PFSK-1 (cell line): ENCODE data around the gene AGO1. TPM values are rescaled to one million over a fixed set of nuclear protein-coding genes. Genes with fewer than 3 reads are reported as not detected.

Experiments used
- FOXP2 ChIP-seq: optimal IDR thresholded peaks from 2 replicates; pipeline ENCODE3; 2011; ENCODE audit warnings: borderline replicate concordance, control low read depth, inconsistent platforms; ENCODE audit not compliant: insufficient read depth; ENCODE audit errors: extremely low read length, extremely low read depth
- POLR2AphosphoS5 ChIP-seq: IDR thresholded peaks from 2 replicates; pipeline ENCODE4 v1.6.1; 2012; ENCODE audit warnings: low read depth, mild to moderate bottlenecking, control low read depth, low read length, moderate library complexity
- REST ChIP-seq, 2 experiments: IDR thresholded peaks; 2 replicates each; pipeline versions ENCODE4 v1.6.1 to v1.8.0; 2011 to 2012; ENCODE audit warnings: low read depth in 2 of 2, low read length in 2 of 2, control low read depth in 1 of 2, inconsistent platforms in 1 of 2, mild to moderate bottlenecking in 1 of 2, moderate library complexity in 1 of 2; ENCODE audit not compliant: insufficient read depth in 1 of 2
- SIN3A ChIP-seq: IDR thresholded peaks from 2 replicates; pipeline ENCODE4 v1.6.1; 2012; ENCODE audit warnings: mild to moderate bottlenecking, low read length, moderate library complexity, borderline replicate concordance; ENCODE audit not compliant: insufficient read depth
- TAF1 ChIP-seq: IDR thresholded peaks from 2 replicates; pipeline ENCODE4 v1.6.1; 2012; ENCODE audit warnings: low read length, control low read depth, borderline replicate concordance; ENCODE audit not compliant: insufficient read depth
- polyA plus RNA-seq: library from polyadenylated mRNA; unstranded; fragments of >200 nt; gene quantifications from one replicate; pipeline ENCODE4 v1.2.1, GENCODE V29; 2012; ENCODE audit warnings: low read depth, missing spikeins; ENCODE audit not compliant: insufficient read length

The AGO1 gene
- polyA plus RNA-seq = 6.9 TPM

- TF ChIP-seq FOXP2 (peak; percentile 92), POLR2AphosphoS5 (peak; percentile 71; the same call in 1 of the 2 replicates), SIN3A (0 out of 2 replicates have a peak, but pooled peaks have one; percentile 23), REST (IDR thresholded peaks at IDR 0.05; ENCODE audit: insufficient read depth in 1 of 2, low read depth in 2 of 2, low read length in 2 of 2) (no peak; a peak in 1 of 4 replicates)
Measured at GRCh38 chr1:35882945-35883634, at the start of gene AGO1. Gene AGO1, plus strand, starts transcription at chr1:35883209. Its CDS starts 213 bp downstream, at chr1:35883422.

GRCh38 chr1:35833395-35833794 lies 49.6 kb upstream of the AGO1 start:
- no peak for TF ChIP-seq SIN3A
- TF ChIP-seq TAF1 = no peak
- TF ChIP-seq FOXP2 = no peak
- TF ChIP-seq REST (IDR thresholded peaks at IDR 0.05; ENCODE audit: insufficient read depth in 1 of 2, low read depth in 2 of 2, low read length in 2 of 2) = no peak
- TF ChIP-seq POLR2AphosphoS5 = no peak

- no peak for TF ChIP-seq REST (IDR thresholded peaks at IDR 0.05; ENCODE audit: insufficient read depth in 1 of 2, low read depth in 2 of 2, low read length in 2 of 2)
Measured at GRCh38 chr1:35834218-35834617, 48.8 kb upstream of the AGO1 start.

- TF ChIP-seq TAF1 = no peak
- no peak for TF ChIP-seq POLR2AphosphoS5
- TF ChIP-seq REST (IDR thresholded peaks at IDR 0.05; ENCODE audit: insufficient read depth in 1 of 2, low read depth in 2 of 2, low read length in 2 of 2) = no peak
- TF ChIP-seq FOXP2 = no peak
- TF ChIP-seq SIN3A = no peak
Measured at GRCh38 chr1:35835398-35835797, 47.6 kb upstream of the AGO1 start.

GRCh38 chr1:35836734-35837133 lies 46.3 kb upstream of the AGO1 start:
- TF ChIP-seq SIN3A (no peak), TAF1 (no peak), FOXP2 (no peak), REST (IDR thresholded peaks at IDR 0.05; ENCODE audit: insufficient read depth in 1 of 2, low read depth in 2 of 2, low read length in 2 of 2) (no peak), POLR2AphosphoS5 (no peak)
